ENCODE measurements around the gene BLVRB.
A peak's percentile ranks its signal among the peaks of the same experiment; 100 is the strongest.
"Not testable (repeated sequence)": the region's sequence is repeated elsewhere in the genome, so short reads cannot be mapped to it uniquely, and the experiment has no call there.

Gene BLVRB

DNA sequence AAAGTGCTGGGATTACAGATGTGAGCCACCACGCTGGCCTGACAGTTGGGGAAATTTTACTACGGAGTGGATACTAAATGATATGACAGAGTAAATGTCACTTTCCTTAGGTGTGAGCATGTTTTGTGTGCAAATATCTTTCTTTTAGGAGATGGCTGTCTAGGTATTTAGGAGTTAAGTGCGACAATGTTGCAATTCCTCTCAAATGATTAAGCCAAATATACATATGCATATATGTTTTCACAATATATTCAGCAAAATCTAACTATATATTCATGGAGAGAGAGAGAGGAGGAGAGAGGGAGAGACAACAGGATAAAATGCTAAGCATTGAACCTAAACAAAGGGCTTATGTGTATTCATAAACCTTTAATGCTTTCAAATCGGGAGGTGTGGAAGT is 16.0 kb downstream of the BLVRB start:
- DNase-seq (ENCODE audit: low read depth): no peak

GRCh38 chr19:40446263-40446784 is 19.2 kb downstream of the BLVRB start:
- no peak for DNase-seq (ENCODE audit: low read depth)

GRCh38 chr19:40445780-40446262 is 19.7 kb downstream of the BLVRB start:
- no peak for DNase-seq (ENCODE audit: low read depth)

DNA sequence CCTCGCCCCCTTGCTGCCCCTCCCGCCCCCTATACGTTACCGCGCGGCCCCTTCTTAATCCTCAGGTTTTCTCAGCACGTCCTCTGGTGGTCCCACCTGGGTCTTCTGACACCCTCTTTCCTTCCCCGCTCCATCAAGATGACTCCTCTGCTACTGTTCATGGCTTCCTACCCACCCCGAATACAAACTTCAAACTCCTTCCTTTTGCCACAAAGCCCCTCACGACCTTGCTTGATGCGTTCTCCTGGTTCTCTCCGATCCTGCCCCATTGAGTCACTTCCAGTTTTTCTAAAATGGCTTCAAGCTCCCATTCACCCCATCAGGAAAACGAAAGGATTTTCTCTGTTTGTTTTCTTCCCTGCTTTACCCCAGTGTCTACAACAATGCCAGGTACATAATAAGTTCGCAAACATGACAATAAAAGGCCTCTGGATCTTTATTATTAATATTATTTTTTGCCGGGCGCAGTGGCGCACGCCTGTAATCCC is 20.7 kb downstream of the BLVRB start:
- DNase-seq (ENCODE audit: low read depth): no peak

DNA sequence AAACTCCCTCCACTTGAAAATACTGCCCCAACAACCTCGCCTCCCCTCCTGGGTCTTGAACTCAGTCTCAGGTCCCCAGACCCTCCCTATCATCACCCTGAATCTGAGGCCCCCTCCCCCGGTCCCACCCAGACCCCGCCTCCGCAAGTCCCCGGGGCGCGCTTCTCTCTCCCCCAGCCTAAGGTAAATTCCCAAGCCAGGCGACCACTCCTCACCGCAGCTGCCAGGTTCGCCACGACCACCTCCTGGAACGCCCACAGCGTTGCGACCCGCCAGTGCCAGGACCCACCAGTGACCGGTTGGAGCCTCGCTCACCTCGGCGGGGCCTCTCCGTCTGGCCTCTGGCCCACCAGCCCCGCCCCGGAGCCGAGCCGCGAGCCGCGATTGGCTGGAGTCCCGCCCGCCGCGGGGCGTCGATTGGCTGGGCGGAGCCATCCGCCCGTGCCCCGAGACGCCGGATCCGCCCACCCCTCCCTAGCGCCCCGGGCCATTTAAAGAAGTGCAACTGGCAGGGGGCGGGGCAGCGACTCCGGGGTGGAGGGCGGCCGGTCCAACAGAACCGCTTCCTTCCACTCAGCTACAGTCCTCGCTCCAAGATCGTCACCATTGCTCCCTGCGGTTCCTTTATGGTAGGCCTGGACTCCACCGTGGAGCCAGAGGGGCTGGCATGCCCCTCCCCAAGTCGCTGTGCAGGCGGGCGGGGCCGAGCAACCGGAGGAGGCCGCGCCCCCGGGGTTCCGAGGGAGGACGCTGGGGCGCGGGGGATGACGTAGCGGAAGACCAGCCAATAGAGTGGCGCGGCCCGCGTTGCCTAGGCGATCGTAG is 21.3 kb downstream of the BLVRB start, which contains the start of gene SERTAD3:
Gene SERTAD3 (minus strand): TSS at position 336 of the 825 bp plus-strand sequence. CDS start 2,255 bp downstream, outside the sequence.
- DNase-seq (ENCODE audit: low read depth): peak; percentile 96

DNA sequence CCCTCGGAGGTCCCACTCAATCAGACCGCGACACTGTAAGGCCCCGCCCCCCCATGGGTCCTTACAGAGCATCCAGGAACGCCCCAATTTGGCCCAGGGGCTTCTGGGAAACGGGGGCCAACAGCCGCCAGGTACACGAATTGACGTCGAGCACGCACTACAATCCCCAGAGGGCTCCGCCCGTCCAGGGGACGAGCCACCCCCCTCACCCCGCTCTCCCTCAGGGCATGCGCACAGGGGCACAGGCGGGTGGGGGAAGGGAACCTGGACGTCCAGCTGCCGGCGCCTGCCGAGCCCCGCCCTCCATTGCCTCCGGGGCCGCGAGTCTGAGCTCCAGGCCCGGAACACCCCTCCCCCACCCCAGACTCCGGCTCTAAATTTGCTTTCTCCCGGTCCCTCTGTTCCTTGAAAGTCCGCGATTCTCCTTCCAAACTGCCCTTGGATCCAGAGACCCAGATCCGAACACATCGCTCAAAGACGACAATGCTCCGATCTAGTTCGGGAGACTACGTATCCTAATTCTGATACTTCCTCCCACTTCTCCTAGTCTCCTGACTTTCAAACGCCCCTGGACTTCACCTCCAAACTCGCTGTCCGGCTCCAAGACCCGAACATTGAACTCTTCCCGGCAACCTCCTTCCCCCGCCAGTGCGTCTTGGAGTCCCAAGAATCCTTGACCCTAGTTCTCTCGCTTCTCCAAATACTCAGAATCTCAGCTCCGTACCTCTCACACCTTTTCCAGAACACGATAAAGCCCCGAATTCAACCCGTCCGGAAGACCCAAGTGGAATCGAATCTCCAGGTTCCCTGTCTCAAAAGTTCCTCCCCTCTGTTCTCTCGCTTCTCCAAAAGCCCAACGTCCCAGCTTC is 22.2 kb downstream of the BLVRB start:
- peak; percentile 99 for DNase-seq (ENCODE audit: low read depth)

GRCh38 chr19:40442328-40443130 is 23.0 kb downstream of the BLVRB start:
- no peak for DNase-seq (ENCODE audit: low read depth)

- DNase-seq (ENCODE audit: low read depth): no peak
Measured at GRCh38 chr19:40441719-40442253, 23.8 kb downstream of the BLVRB start.

GRCh38 chr19:40438284-40438683 is 27.3 kb downstream of the BLVRB start:
- DNase-seq (ENCODE audit: low read depth): no peak

DNA sequence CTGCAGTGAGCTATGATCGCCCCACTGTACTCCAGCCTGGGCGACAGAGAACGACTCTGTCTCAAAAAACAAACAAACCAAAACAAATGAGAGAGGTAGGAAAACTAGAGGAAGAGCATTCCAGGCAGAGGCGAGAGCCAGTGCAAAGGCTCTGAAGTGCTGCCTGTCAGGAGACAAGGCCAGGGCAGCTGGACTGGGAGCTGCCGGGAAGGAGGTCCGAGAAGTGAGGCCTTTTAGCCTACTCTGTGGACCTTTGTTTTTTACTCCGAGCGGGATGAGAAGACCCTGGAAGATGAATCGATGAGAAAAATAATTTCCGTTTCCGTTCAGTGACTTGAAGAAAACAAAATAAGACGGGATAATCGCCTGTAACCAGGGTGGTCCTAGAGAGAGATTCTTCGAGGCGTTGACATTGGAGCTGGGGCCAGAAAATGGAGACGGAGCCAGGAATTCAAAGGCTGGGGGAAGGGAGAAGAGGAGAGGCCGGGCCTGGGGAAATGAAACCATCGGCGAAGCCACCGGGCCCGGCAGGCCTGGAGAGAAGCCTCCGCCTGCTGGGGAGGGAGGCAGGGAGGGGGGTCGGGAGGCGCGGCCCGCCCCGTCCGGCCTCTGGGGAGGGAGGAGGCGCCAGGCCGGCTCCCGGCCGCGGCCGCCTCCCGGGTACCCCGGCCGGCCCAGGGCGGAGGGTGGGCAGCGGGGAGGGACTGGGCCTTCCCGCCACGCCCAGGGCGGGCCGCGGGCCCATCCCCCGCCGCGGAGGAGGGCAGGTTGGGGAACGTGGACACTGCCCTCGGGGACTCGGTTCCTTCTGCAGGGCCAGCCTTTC is 31.9 kb downstream of the BLVRB start:
- DNase-seq (ENCODE audit: low read depth): peak; percentile 28

DNA sequence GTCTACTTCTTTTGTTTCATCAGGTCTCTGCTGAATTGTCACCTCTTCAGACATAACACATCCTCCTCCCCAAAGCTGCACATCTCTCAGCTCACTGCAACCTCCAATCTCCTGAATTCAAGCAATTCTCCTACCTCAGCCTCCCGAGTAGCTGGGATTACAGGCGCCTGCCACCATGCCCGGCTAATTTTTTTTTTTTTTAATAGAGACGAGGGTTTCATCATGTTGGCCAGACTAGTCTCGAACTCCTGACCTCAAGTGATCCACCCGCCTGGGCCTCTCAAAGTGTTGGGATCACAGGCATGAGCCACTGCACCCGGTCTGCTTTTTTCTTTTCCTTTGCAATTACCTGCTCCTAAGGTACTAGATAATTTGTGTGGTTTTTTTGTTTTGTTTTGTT is 32.8 kb downstream of the BLVRB start:
- DNase-seq (ENCODE audit: low read depth): not testable (repeated sequence)

GRCh38 chr19:40431698-40432097 is 33.8 kb downstream of the BLVRB start:
- DNase-seq (ENCODE audit: low read depth): no peak

DNA sequence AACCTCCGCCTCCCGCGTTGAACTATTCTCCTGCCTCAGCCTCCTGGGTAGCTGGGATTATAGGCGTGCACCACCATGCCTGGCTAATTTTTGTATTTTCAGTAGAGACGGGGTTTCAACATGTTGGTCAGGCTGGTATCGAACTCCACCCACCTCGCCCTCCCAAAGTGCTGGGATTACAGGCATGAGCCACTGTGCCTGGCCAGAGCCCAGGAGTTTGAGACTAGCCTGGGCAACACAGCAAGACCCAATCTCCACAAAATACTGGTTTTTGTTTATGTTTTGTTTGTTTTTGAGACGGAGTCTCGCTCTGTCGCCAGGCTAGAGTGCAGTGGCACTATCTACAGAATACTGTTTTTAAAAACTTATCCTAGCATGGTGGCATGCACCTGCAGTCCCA is 35.3 kb downstream of the BLVRB start:
- DNase-seq (ENCODE audit: low read depth): not testable (repeated sequence)

GRCh38 chr19:40428197-40428596 is 37.3 kb downstream of the BLVRB start:
- not testable (repeated sequence) for DNase-seq (ENCODE audit: low read depth)

DNA sequence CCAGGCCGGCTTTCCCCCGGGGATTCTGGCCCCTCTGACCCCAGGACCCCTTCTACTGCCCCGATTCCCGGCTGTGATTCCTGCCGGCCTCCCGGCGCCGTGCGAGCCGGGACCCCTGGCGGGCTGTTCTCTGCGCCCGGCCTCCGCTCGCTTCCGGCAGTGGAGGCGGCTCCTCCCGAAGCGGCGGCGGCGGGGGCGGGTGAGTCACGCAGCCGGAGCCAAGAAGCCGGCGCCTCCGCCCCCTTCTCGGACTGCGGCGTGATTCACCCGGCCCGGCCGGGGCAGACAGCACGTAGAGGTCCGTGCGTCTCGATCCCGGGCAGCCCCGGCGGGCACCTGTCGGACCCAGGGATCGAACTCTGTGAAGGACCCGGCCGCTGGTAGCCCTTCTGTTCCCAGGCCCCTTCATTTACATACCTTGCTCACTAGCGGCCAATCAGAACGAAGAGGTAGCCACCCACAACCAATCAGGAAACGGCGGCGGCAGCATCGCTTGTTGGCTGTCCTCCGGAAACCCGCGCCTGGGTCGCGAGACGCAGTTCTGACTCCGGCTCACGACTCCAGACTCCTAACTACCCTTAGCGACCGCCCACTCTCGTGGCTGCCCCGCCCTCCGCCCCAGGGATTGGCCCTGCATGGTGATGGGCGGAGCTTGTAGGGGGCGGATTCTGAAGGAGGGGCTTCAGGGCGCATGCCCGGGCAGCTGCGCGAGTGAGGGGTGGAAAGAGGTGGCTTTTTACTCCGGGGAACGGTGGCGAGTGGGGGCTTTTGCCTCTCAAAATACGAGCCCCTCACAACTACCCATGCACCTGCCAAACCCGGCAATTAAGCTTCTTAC is 39.9 kb downstream of the BLVRB start, which contains the start of gene SERTAD1:
Gene SERTAD1 (minus strand): TSS at position 543 of the 838 bp plus-strand sequence. CDS start 2,446 bp downstream, outside the sequence.
- peak; percentile 100 for DNase-seq (ENCODE audit: low read depth)

DNA sequence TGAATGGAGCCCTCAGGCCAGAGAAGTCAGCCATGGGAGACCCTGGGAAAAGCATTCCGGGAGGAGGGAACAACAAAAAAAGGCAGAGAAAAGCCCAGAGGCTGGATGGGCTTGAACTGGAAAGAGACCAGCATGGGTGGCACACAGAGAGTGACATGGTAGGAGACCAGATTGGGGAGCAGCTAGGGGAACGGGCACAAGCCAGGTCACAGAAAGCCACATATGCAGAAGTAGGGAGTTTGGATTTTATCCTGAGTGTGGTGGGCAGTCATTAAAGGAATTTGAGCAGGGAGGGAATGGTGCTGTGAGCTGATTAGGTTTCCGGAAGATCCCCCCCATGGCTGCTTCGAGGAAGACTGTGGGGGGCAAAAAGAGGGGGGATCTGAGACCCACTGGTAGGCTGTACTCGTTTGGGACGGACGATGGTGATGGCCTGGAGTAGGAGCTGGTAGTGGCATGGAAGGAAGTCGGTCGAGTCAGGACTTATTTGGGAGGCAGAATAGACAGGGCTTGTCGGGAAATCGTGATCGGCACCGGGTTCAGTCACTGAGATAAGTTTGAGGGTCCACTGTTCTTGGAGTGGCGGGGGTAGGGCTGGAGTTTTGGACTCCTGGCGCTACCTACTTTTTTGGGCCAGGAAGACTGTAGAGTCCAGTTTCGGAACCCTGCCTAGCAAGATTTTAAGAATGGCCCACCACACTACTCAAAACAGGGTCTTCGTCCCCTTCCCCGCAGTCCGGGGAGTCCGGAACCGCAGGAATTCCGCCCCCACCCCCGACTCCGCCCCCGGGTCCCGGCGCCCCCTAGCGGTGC is 40.7 kb downstream of the BLVRB start:
- no peak for DNase-seq (ENCODE audit: low read depth)

DNA sequence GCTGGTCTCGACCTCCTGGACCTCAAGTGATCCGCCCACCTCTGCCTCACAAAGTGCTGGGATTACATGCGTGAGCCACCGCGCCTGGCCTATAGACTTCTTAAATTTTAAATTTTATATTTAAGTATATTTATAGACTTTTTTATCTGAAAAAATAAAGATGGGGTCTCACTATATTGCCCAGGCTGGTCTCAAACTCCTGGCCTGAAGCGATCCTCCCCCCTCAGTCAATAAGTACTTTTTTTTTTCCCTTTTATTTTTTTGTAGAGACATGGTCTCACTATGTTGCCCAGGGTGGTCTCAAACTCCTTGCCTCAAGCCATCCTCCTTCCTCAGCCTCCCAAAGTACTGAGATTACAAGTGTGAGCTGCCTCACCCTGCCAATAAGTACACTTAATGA is 41.6 kb downstream of the BLVRB start:
- DNase-seq (ENCODE audit: low read depth): no peak
